ENCODE measurements around the gene TARBP1. TPM values are rescaled to one million over a fixed set of nuclear protein-coding genes. Genes with fewer than 3 reads are reported as not detected.
"Not testable (repeated sequence)": the region's sequence is repeated elsewhere in the genome, so short reads cannot be mapped to it uniquely, and the experiment has no call there.

The TARBP1 gene, protein sequence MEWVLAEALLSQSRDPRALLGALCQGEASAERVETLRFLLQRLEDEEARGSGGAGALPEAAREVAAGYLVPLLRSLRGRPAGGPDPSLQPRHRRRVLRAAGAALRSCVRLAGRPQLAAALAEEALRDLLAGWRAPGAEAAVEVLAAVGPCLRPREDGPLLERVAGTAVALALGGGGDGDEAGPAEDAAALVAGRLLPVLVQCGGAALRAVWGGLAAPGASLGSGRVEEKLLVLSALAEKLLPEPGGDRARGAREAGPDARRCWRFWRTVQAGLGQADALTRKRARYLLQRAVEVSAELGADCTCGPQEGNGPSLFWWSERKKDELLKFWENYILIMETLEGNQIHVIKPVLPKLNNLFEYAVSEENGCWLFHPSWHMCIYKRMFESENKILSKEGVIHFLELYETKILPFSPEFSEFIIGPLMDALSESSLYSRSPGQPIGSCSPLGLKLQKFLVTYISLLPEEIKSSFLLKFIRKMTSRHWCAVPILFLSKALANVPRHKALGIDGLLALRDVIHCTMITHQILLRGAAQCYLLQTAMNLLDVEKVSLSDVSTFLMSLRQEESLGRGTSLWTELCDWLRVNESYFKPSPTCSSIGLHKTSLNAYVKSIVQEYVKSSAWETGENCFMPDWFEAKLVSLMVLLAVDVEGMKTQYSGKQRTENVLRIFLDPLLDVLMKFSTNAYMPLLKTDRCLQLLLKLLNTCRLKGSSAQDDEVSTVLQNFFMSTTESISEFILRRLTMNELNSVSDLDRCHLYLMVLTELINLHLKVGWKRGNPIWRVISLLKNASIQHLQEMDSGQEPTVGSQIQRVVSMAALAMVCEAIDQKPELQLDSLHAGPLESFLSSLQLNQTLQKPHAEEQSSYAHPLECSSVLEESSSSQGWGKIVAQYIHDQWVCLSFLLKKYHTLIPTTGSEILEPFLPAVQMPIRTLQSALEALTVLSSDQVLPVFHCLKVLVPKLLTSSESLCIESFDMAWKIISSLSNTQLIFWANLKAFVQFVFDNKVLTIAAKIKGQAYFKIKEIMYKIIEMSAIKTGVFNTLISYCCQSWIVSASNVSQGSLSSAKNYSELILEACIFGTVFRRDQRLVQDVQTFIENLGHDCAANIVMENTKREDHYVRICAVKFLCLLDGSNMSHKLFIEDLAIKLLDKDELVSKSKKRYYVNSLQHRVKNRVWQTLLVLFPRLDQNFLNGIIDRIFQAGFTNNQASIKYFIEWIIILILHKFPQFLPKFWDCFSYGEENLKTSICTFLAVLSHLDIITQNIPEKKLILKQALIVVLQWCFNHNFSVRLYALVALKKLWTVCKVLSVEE (N-terminal part only)
- 10 to 100 TPM; 25.3 to 51.4 TPM for total RNA-seq

DNA sequence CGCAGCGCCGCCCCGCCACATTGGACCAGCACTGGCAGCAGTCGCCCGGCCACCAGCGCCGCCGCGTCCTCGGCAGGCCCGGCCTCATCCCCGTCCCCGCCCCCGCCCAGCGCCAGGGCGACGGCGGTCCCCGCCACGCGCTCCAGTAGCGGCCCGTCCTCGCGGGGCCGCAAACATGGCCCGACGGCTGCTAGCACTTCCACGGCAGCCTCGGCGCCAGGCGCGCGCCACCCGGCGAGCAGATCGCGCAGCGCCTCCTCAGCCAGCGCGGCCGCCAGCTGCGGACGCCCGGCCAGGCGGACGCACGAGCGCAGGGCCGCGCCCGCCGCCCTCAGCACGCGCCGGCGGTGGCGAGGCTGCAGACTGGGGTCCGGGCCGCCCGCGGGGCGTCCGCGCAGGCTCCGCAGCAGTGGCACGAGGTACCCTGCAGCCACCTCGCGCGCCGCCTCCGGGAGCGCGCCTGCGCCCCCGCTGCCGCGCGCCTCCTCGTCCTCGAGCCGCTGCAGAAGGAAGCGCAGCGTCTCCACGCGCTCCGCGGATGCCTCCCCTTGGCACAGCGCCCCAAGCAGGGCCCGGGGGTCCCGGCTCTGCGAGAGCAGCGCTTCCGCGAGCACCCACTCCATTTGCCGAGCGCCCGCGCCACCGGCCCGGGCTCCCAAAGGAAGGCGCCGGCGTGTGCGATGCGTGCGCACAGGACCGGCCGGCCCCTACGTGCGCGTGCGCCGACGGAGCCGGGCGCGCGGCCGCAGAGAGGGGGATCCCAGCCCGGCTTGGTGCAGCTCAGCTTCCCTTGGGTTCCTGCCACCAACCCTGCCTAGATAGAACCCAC, at the start of gene TARBP1:
TARBP1 (minus strand) TSS at position 699 of the 829 bp plus-strand sequence; CDS start at position 623, 76 bp downstream.
- peak; percentile 82 for DNase-seq (ENCODE audit: low spot score)
- Mint-ChIP-seq H3K27ac (peak within 1 kb of the TSS; percentile 53 to 62), H3K9me3 (no peaks in the 10 kb centered on the region), H3K4me3 (peak within 1 kb of the TSS; percentile 86), H3K4me1 (ENCODE audit: low read depth in 2 of 2) (peaks cover 20 to 32% of the 10 kb centered on the region in 2 donors), H3K27me3 (peaks cover 15 to 24% of the 10 kb centered on the region in 2 donors), H3K36me3 (peaks cover 4% of the 10 kb centered on the region)
- peak; percentile 86 to 88 for ATAC-seq

DNA sequence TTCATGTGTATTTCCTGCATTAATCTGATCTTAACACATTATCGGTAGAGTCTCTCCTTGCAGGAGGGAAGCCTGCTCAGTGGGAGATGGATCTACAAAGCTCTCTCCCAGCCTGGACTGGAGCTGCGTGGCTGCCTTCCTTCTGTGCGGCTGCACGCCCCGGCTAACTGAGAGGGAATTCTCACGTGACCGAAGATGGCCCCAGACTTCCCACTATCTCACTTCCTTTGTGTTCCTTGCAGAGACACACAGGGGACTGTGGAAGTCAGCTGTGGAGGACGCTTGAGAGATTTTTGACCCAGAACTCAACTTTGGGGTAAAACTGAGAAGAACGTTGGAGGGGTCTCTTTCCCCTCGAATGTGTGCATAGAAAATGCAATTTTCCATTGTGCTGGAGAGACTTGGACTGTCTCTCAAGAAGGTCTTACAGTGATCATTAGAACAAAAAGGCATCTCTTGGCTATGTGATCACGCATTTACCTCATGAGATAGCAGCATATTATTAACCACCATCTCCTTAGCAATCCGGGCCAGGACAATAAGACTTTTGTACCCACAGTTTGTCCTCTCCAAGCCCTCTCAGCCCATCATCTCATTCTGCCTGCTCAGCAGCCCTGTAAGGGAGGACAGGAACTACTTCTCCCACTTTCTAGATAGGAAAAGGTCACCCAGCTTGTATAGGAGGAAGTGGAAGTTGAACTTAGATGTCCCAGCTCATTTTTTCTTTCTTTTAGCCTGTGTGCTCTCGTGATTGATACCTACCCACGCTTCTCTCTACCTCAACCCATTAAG, 49.3 kb upstream of the TARBP1 start:
- no peaks in the 10 kb centered on the region for H3K36me3 Mint-ChIP-seq
- H3K27ac Mint-ChIP-seq = no peak overlapping the region
- DNase-seq (ENCODE audit: low spot score) = peak; percentile 34
- peaks cover 19 to 33% of the 10 kb centered on the region in 2 donors for H3K27me3 Mint-ChIP-seq
- no peaks in the 10 kb centered on the region for H3K9me3 Mint-ChIP-seq
- ATAC-seq = no peak
- H3K4me3 Mint-ChIP-seq = no peak overlapping the region
- peaks cover 0 to 11% of the 10 kb centered on the region in 2 donors for H3K4me1 Mint-ChIP-seq (ENCODE audit: low read depth in 2 of 2)

DNA sequence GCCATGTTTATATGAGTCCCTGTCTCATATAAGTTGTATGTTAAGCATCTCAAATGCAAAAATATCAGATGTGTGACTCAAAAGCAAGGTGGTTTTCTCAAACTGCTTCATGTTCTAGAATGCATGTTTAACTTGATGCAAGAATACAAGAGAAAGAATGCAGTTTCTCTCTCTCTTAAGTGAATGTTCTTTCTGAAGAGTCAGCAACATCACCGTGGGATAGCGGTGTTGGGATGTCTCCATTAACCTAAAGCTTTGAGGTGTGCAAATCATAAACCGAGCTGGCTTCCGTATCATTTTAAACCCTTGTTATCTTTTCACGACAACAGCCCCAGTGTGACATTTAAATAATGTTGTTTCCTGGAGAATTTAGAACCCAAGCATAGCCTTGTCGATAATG, 48.4 kb upstream of the TARBP1 start:
- Mint-ChIP-seq H3K9me3 (no peaks in the 10 kb centered on the region), H3K27me3 (peaks cover 19 to 33% of the 10 kb centered on the region in 2 donors), H3K4me3 (no peak overlapping the region), H3K4me1 (ENCODE audit: low read depth in 2 of 2) (peaks cover 0 to 11% of the 10 kb centered on the region in 2 donors), H3K27ac (no peak overlapping the region), H3K36me3 (no peaks in the 10 kb centered on the region)
- ATAC-seq = no peak
- no peak for DNase-seq (ENCODE audit: low spot score)

DNA sequence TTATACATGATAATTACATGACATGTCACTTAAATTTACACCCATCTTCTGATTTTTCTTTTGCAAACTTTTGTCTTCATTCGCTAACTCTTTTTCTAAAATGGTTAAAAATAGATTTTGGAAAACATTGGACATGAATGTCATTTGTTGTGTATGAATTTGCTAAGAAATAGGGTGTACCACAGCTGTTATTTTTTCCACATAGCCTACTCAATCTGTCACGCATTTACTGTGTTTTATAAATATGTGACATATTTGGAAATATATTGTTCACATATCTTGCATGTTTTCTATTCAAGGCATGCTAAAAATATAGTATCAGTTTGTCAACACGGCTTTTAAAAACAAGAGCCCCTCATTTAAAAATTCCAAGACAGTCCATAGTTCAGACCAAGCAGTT, 47.9 kb upstream of the TARBP1 start:
- ATAC-seq (no peak), DNase-seq (ENCODE audit: low spot score) (no peak)
- Mint-ChIP-seq H3K4me1 (ENCODE audit: low read depth in 2 of 2) (peaks cover 0 to 11% of the 10 kb centered on the region in 2 donors), H3K9me3 (no peaks in the 10 kb centered on the region), H3K36me3 (no peaks in the 10 kb centered on the region), H3K4me3 (no peak overlapping the region), H3K27ac (no peak overlapping the region), H3K27me3 (peaks cover 19 to 33% of the 10 kb centered on the region in 2 donors)

DNA sequence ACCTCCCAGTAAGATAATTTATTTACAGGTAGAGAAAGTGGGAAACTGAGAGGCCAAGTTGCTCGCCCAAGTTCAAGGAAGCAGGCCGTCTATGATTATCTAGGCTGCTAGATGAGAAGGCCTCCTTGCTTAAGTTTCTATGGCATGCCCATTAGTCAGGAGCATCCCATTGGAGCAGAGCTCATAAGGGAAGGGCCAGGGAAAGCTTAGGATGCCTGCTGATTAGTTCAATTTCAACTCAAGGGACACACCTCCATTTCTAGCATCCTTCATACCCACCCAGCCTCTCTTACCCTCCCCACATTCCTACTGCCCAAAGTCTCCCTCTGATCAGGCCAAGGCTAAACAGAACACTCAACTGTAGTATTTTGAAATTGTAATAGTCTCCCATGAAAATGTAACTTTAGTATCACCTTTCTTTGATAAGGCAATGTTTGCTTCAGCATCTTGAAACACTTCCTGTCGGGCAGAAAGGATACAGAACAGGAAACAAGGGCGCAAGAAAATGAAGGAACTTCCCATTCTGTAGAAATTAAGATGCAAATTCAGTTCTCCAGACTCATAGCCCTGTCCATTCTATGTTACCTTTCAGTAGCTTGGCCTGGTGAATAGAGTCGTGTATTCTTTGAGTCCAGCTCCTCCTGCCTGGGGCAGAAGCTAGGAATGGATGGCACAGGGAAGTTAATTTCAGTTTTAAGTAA, 46.3 kb upstream of the TARBP1 start:
- H3K9me3 Mint-ChIP-seq = no peaks in the 10 kb centered on the region
- ATAC-seq = no peak
- H3K36me3 Mint-ChIP-seq = no peaks in the 10 kb centered on the region
- no peak overlapping the region for H3K4me3 Mint-ChIP-seq
- no peak overlapping the region for H3K27ac Mint-ChIP-seq
- peaks cover 0 to 9% of the 10 kb centered on the region in 2 donors for H3K4me1 Mint-ChIP-seq (ENCODE audit: low read depth in 2 of 2)
- peaks cover 23 to 33% of the 10 kb centered on the region in 2 donors for H3K27me3 Mint-ChIP-seq
- peak; percentile 6 for DNase-seq (ENCODE audit: low spot score)

DNA sequence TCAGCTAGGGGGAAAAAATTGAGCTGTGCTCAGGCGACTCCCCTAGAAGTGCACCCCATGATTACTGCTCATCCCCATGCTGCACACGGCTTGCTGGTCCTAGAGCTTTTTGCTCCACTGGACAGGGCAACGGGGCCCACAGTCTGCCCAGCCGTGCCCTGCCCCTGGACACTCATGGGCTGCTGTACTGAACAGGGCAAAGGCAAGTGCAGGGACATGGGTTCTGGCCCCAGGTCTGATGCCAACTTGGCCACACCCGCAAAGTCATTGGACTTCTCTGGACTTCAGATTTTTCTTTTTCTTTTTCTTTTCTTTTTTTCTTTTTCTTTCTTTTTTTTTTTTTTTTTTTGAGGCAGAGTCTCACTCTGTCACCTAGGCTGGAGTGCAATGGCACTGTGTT, 42.9 kb upstream of the TARBP1 start:
- H3K27me3 Mint-ChIP-seq = peaks cover 16 to 23% of the 10 kb centered on the region in 2 donors
- H3K4me3 Mint-ChIP-seq = no peak overlapping the region
- no peaks in the 10 kb centered on the region for H3K9me3 Mint-ChIP-seq
- H3K4me1 Mint-ChIP-seq (ENCODE audit: low read depth in 2 of 2) = peaks cover 0 to 6% of the 10 kb centered on the region in 2 donors
- DNase-seq (ENCODE audit: low spot score) (peak; percentile 20), ATAC-seq (no peak)
- H3K27ac Mint-ChIP-seq = no peak overlapping the region
- no peaks in the 10 kb centered on the region for H3K36me3 Mint-ChIP-seq

DNA sequence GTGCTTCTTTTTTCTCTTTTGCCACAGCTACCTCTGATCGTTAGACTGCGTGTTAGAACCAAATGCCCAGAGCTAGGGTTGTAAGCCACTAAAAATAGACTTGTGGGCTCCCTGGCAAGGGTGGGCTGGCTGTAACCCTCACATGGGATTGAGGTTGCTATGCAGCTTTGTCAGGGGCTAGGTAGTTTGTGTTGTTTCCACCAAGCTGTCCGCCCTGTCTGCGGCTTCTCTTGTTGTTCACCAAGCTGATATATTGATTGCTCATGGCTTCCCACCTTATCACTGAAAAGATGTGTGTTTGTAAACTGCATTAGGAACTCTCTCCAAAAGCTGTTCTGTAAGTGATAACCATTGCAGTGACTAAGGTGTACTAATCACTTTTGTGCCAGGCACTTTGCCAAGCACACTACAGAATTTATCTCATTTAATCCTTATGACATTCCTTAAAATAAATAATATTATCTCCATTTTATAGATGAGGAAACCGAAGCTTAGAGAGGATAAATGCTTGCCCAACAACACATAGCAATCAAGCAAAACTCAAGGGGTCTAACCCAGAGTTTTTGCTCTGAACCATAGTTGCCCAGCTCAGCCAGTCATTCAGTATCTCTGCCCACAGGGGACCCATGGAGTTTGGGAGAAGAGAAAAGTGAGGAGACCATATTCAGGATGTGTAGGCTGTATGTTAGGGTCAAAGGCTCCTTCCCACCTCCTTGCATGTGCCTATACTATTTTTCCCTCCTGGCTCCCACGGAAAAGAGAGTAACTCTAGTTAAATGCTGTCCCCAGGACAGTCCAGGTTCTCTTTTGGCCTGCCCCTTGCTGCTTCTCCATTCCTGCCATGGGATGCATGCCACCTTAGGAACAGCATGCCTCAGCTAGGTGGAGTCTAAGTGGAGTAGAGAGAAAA, 42.2 kb upstream of the TARBP1 start:
- Mint-ChIP-seq H3K27me3 (peaks cover 9 to 18% of the 10 kb centered on the region in 2 donors), H3K27ac (no peak overlapping the region), H3K4me1 (ENCODE audit: low read depth in 2 of 2) (peaks cover 0 to 6% of the 10 kb centered on the region in 2 donors), H3K36me3 (no peaks in the 10 kb centered on the region), H3K9me3 (no peaks in the 10 kb centered on the region), H3K4me3 (no peak overlapping the region)
- ATAC-seq = no peak
- DNase-seq (ENCODE audit: low spot score) = peak; percentile 16

DNA sequence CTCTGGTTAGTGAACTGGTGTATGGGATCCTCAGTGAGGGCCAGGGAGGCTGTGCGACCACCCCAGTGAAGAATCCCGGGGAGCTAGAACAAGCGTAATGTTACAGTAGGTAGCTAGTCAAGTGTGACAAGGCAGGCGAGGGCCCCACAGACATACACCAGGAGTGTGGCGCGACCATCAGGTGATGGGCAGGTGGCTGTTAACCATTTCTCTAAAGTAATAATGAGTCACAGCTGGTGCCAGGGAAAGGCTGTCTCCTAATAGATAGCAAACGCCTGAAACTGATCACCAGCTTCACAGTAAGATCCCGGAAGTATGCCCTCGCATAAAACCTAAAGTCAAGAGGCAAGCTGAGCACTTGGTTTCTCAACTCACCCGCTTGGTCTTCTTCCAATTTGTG, 40.5 kb upstream of the TARBP1 start:
- no peak overlapping the region for H3K27ac Mint-ChIP-seq
- no peaks in the 10 kb centered on the region for H3K9me3 Mint-ChIP-seq
- no peaks in the 10 kb centered on the region for H3K36me3 Mint-ChIP-seq
- no peak overlapping the region for H3K4me3 Mint-ChIP-seq
- peaks cover 0 to 4% of the 10 kb centered on the region in 2 donors for H3K4me1 Mint-ChIP-seq (ENCODE audit: low read depth in 2 of 2)
- DNase-seq (ENCODE audit: low spot score) (peak; percentile 23), ATAC-seq (no peak)
- peaks cover 0 to 10% of the 10 kb centered on the region in 2 donors for H3K27me3 Mint-ChIP-seq

DNA sequence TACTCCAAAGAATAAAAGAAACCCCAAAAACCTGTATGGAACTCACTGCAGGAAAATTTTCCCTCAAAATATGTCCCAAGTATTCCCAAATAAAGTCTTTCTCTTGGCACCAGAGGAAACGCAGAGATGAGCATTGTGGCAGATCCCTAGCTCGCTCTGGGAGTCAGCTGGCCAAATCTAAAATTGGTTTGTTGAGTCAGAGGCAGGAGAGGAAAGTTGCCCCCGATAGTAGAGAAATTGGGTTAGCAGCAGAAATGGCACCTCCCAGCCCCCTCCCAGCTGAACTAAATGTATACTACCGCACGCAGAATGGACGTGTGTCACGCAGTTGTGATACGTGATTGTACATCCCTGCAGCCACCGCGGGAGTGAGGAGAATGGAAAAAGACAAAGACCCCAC, 39.9 kb upstream of the TARBP1 start:
- H3K27me3 Mint-ChIP-seq = peaks cover 0 to 13% of the 10 kb centered on the region in 2 donors
- H3K4me1 Mint-ChIP-seq (ENCODE audit: low read depth in 2 of 2) = peaks cover 0 to 4% of the 10 kb centered on the region in 2 donors
- H3K4me3 Mint-ChIP-seq = no peak overlapping the region
- ATAC-seq = no peak
- DNase-seq (ENCODE audit: low spot score) = peak; percentile 26
- H3K36me3 Mint-ChIP-seq = no peaks in the 10 kb centered on the region
- H3K9me3 Mint-ChIP-seq = no peaks in the 10 kb centered on the region
- no peak overlapping the region for H3K27ac Mint-ChIP-seq

DNA sequence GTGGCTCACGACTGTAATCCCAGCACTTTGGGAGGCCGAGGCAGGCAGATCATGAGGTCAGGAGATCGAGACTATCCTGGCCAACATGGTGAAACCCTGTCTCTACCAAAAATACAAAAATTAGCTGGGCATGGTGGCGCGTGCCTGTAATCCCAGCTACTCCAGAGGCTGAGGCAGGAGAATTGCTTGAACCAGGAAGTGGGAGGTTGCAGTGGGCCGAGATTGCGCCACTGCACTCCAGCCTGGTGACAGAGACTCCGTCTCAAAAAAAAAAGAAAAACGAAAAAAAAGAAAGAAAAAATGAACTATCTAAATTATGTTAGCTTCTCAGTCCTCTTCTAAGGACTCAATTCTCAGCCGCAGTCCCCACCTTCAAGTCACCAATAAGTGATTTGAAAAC, 39.1 kb upstream of the TARBP1 start:
- DNase-seq (ENCODE audit: low spot score); H3K27ac Mint-ChIP-seq; H3K4me1 Mint-ChIP-seq (ENCODE audit: low read depth in 2 of 2): not testable (repeated sequence)

More for the DNA sequence above, 39.1 kb upstream of the TARBP1 start:
- not testable (repeated sequence) for H3K36me3 Mint-ChIP-seq, ATAC-seq, H3K4me3 Mint-ChIP-seq, H3K9me3 Mint-ChIP-seq
- H3K27me3 Mint-ChIP-seq = peaks cover 0 to 13% of the 10 kb centered on the region in 2 donors

Data from natural killer cell treated with Interleukin-12 subunit alpha and Interleukin-12 subunit beta and Interleukin-15 and Interleukin-18, amount 100 ng/mL, for 72 hours (primary cell).